GM19395 (cell line): ENCODE results near the gene ZNF668.
"Not testable (repeated sequence)": the region's sequence is repeated elsewhere in the genome, so short reads cannot be mapped to it uniquely, and the experiment has no call there.

Experiments used
- ATAC-seq: cut with Tn5 transposase; IDR thresholded peaks from one replicate; pipeline ENCODE4 v1.9.1; 2021; ENCODE audit warnings: mild to moderate bottlenecking, moderate library complexity; ENCODE audit not compliant: unreplicated experiment

The ZNF668 gene

DNA sequence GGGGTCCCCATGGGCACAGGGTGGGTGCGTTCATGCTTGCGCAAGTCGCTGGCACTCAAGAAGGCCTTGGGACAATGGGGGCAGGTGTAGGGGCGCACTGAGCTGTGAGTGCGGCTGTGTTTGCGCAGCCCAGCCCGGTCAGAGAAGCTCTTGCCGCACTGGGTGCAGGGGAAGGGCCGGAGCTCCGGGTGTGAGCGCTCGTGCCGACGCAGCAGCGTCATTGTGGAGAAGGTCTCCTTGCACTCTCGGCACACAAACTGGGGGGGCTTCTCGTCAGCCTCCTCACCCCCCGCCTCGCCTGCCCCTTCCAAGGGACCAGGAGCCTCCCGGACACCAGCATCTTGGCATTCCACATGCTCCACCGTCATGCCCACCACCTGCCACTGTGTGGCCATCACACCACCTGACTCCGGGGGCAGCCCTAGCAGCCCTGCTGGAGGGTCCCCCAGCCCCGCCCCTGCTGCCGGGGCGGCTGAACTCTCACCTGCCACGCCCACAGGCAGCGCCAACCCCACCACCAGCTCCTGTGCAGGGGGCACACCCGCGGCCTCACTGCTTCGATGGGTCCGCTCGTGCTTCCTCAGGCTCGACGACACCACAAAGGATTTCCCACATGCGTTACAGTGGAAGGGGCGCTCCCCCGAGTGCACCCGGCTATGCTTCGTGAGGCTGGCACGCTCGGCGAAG lies 12.8 kb downstream of the ZNF668 start:
- no peak for ATAC-seq

DNA sequence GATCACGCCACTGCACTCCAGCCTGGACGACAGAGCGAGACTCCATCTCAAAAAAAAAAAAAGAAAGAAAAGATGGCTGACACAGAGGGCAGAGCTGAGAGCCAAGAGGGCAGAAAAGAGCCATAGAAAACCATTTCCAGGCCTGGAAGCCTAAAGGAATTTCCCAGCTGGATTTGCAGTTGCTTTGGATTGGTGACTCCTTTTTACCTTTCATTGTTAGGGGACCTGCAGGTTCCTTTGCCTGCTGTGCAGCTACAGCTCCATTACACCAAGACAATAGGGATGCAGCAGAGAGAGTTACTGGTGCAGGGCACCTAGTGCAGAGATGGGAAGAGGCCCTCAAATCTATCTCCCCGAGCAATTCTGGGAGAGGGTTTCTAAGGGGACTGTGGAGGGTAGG lies 18.4 kb downstream of the ZNF668 start:
- no peak for ATAC-seq

DNA sequence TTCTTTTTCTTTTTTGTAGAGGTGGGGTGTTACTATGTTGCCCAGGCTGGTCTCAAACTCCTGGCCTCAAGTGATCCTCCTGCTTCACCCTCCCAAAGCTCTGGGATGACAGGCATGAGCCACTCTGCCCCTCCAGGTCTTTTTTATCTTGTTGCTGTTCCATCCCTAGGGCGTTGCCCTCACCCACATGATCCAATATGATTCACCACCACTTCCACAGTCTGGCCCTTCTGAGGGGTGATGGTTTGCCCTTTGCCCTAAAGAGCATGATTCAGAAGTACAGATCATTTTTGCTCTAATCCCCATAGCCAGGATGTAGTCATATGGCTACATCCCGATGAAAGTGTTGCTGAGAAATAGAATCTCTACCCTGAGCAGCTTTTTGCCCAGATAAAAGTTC lies 21.9 kb downstream of the ZNF668 start:
- no peak for ATAC-seq

DNA sequence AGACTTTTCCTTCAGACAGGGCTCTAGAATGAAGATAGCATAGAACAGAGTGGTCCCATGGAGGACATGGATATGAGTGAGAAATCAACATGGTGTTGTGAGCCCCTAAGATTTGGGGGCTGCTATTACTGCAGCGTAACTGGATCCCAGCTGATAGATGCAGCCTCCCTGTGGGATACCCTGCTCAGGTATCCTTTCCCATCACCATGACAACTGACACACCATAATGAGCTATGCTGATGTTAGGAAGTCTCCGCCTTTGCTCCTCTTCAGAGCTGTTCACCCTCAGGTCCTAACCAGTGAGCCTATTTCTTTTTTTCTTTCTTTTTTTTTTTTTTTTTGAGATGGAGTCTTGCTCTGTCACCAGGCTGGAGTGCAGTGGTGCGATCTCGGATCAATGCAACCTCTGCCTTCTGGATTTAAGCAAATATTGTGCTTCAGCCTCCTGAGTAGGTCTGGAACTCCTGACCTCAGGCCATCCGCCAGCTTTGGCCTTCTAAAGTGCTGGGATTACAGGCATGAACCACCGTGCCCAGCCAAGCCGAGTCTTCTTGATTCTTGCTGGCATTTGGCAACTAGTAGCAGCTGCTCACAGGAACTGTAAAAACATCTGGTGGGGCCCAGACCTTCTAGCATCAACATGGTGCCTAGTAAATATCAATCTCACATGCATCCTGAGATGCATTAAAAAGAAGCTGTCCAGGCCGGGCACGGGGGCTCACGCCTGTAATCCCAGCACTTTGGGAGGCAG lies 23.6 kb downstream of the ZNF668 start:
- no peak for ATAC-seq

DNA sequence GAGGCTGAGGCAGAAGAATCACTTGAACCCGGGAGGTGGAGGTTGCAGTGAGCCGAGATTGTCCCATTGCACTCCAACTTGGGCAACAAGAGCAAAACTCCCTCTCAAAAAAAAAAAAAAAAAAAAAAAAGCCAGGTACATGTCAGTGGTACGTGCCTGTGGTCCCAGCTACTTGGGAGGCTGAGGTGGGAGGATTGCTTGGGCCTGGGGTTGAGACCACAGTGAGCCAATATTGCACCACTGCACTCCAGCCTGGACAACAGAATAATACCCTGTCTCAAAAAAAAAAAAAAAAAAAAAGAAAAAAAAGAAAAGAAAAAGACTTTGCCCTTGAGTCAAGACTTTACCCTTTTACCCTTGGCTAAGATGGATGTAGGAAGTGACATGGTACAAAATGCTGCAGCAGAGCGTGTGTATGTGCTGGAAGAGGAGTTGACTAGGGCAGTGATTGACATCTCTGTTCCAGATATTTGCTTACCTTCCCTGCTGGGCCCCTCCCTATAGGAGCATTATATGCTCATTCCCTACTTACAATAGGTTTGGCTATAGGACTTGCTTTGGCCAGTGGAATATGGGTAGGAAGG lies 30.1 kb downstream of the ZNF668 start:
- no peak for ATAC-seq

DNA sequence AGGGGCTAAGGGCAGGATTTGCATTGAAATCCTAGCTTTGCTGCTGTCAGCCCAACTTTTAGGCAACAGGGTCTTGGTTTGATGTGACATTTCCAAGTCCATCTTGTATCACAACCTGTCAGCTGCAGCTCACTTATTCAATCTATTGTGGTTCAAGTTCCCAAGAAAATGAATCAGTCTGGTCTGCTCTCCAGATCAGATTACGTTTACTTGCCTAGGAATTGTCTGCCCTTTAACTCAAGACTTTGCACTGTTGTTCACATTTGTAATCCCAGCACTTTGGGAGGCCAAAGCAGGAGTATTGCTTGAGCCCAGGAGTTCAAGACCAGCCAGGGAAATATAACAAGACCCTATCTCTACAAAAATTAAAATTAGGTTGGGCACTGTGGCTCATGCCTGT lies 30.7 kb downstream of the ZNF668 start:
- ATAC-seq: no peak

DNA sequence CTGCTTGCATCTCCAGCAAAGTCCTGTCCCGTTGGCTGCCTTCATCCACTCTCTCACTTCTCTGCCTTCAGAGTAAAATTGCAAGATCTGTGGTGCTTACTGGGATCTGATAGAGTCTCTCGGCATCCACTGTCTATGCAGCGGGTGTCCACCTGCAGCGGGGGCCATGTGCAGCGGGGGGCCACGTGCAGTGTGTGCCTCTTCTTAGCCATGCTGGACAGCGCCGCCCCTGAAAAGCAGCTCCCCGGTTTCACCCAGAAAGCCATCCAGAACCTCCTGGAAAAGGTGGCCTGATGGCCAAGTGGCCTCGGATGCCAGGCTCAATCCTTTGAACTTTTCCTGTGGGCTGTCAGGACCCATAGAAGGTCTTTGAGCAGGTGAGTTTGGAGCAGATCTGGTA lies 31.2 kb downstream of the ZNF668 start:
- ATAC-seq: no peak

DNA sequence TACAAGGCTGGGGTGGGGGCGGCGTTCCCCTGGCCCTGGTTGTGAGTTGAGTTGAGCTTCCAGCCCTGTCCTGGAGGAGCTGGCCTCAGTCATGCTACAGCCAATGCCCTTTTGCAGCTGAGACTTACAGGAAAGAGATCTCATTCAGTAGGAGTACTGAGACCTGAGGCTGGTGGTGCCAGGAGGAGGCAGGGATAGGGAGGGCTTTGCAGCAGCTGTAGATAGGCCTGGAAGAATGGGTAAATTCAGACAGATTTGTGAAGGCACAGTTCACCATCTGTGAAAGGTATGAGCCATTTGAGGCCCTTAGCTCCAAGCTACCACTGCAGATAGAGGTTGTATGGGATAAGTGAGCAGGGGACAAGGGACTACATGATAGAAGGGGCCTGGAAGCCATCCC lies 35.0 kb downstream of the ZNF668 start:
- ATAC-seq: no peak

DNA sequence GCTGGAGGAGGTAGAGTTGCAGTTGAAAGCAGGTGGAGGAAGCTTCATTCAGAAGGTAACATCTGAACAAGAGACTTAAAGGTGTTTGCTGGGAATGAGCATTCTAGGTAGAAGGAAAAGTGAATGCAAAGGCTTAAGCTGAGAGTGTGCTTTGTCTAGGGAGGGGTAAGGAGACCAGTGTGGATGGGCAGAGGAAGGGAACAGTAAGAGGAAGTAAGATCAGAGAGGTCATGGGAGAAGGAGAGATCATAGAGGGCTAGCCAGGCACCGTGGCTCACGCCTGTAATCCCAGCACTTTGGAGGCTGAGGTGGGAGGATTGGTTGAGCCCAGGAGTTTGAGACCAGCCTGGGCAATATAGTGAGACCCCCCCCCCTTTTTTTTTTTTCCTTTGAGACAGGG lies 37.3 kb downstream of the ZNF668 start:
- no peak for ATAC-seq

DNA sequence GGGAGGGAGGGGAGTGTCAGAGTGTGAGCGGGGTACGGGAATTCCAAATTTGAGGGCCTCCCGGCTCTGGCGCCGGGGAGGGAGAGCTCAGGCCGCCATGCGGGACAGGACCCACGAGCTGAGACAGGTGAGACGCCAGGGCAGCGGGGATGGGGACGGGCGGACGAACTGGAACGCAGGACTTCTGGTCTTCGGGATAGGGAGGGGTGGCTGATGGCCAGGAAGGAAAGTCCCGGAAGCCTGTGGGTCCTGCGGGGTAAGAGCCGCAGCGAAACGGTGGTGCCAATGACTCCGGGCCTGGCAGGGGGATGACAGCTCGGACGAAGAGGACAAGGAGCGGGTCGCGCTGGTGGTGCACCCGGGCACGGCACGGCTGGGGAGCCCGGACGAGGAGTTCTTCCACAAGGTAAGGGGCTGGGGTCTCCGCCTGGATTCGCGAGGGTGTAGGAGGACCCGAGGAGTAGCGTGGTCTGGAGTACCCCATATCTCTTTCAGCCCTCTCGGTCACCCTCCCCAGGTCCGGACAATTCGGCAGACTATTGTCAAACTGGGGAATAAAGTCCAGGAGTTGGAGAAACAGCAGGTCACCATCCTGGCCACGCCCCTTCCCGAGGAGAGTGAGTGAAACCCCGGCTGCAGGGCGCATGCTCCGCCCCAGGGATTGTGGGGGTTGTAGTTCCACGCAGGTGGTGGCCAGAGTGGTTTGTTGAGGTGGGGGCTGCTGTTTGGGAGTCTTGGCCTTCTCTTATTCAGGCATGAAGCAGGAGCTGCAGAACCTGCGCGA lies 40.1 kb downstream of the ZNF668 start:
- peak; percentile 50 for ATAC-seq

DNA sequence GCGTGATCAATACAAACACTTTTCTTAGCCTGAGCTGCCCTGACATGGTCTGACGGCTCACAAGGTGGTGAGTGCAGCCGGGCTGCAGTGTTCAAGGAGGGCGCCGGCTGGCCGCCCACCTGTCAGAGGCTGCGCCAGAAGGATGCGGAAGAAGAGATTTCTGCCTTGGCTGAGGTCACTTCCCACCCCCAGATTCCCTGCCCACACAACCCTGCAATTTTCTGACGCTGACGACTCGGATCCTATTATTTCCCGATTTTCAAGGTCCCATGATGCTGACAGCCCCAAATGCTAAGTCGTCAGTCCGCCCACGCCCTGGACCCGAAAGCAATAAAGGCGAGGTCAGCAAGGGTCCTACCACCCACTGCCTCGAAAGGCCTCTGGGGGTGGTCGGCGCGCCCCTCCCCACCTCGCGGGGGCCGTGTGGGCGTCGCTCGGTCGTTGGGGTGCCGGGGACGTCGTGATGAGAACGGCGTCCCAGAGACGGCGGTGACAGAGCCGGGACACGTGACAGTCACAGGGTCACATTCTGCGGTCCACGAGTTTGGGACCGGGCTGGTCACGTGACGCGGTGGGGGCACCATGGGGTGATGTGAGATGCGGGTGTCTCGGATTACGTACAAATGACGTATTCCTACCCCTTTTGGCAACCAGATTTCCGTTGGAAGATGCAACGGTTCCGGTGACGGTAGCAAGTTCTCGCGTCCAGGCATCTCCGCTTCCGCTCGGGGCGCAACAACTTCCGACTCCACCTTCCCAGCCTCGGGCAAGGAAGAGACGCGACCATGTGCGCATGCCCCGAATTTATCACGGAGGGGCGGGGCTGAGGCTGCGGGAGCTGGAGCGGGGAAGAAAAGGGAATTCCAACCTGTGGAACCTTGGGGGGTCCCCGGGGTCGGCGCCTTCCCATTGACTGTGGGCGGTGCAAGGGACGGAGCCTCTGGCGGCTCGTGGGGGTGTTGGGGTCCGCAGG lies 41.0 kb downstream of the ZNF668 start, which contains the start of gene STX4:
STX4 (plus strand) TSS at position 823 of the 973 bp plus-strand sequence. CDS start 248 bp downstream, outside the sequence.
- peak; percentile 83 for ATAC-seq

DNA sequence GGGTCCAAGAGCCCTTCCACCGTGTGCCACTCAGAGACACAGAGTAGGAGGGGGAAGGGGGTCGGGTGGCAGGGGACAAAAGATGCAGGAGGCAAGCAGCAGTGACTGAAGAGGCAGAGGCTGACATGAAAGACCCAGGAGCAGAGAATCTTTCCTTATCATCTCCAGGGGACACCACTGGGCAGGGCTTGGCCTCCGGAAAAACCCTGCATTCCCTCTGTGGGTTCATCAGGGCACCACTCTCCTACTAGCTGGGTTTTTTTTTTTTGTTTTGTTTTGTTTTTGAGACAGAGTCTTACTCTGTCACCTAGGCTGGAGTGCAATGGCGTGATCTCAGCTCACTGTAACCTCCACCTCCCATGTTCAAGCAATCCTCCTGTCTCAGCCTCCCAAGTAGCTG lies 42.8 kb downstream of the ZNF668 start:
- ATAC-seq: no peak

DNA sequence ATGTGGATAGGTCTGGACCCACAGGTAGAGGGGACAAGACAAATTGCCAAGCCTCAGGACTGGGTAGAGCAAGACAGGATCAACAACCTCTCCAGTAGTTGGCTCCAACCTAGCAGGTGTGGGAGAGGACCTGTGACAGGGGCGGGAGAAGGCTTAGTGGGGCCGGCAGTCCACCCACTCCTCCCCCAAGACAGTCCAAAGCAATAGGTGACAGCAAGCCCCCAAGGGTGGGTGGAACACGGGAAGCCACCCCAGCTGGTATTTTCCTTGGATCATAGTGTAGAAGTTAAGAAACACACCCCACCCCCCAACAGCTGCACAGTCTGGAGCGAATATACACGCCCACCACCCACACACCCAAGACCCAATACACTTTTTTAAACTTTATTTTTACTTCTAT lies 44.8 kb downstream of the ZNF668 start:
- ATAC-seq: no peak

DNA sequence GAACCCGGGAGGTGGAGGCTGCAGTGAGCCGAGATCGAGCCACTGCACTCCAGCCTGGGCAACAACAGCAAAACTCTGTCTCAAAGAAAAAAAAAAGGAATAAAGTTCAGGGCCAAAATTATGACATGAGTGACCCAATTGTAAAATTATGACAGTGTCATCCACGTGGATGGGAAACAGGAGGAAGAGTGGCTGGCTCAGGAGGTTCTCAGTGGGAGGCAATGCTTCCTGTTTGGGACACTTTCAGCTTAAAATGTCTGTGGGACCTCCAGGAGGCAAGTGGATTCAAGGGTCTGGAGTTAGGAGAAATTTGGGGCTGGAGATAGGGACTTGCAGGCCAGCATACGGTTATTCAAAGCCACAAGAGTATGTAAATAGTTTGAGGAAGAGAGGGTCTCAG lies 48.7 kb downstream of the ZNF668 start:
- ATAC-seq: no peak

DNA sequence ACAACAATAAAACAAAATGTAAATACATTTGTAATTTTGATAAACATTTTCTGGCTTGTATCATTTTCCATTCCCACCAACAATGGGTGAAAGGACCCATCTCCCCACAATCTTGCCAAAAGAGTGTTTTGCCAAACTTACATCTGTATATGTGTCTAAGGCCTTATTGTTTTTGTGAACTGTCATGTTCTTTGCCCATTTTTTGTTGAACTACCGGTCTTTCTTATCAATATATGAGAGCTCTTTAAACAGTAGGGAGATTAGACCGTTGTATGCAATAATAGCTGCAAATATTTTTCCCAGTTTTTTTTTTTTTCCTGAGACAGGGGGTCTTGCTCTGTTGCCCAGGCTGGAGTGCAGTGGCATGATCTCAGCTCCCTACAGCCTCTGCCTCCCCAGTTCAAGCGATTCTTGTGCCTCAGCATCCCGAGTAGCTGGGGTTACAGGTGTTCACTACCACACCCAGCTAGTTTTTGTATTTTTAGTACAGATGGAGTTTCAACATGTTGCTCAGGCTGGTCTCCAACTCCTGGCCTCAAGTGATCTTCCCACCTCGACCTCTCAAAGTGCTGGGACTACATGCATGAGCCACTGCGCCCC lies 50.3 kb downstream of the ZNF668 start:
- ATAC-seq: no peak

DNA sequence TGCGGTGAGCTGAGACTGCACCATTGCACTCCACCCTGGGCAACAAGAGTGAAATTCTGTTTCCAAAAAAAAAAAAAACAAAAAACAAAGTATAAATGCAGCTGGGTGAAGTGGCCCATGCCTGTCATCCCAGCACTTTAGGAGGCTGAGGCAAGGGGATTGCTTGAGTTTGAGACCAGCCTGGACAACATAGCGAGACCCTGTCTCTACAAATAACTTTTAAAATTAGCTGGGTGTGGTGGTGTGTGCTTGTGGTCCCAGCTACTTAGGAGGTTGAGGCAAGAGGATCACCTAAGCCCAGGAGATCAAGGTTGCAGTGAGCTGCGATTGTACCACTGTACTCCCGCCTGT lies 50.8 kb downstream of the ZNF668 start:
- ATAC-seq: no peak

DNA sequence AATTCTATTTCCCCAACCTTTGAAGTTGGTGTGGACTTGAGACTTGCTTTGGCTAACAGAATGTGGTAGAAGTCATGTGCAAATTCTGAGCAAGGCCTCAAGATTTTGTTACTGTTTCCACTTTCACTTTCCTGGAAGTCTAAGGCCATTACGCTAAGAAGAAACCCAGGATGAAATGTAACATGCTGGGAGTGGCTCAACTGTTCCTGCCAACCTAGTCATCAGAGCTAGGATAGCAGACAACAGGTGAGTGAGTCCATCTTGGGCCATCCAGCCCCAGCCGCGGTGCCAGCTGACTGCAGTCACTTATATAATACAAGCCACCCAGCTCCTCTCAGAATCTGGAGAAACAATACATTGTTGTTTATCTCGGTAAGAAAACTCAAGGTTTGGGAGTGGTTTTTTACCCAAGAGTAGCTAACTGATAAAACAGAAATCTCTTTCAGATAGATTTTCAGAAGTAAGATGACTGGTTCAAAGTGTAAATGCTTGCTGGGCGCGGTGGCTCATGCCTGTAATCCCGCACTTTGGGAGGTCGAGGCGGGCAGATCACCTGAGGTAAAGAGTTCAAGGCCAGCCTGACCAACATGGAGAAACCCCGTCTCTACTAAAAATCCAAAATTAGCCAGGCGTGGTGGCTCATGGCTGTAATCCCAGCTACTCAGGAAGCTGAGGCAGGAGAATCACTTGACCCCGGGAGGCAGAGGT lies 51.3 kb downstream of the ZNF668 start:
- ATAC-seq: no peak

DNA sequence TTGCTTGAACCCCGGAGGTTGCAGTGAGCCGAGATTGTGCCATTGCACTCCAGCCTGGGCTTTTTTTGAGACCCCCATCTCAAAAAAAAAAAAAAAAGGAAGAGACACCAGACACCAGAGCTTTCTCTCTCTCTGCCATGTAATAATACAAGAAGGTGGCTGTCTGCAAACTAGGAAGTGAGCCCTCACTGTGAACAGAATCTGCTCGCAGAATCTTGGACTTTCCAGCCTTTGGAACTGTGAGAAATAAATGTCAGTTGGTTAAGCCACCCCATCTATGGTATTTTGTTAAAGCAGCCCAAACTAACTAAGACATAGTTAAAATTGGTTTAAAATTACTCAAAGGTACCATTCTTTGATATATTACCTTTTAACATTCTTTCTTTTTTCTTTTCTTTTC lies 53.5 kb downstream of the ZNF668 start:
- no peak for ATAC-seq

DNA sequence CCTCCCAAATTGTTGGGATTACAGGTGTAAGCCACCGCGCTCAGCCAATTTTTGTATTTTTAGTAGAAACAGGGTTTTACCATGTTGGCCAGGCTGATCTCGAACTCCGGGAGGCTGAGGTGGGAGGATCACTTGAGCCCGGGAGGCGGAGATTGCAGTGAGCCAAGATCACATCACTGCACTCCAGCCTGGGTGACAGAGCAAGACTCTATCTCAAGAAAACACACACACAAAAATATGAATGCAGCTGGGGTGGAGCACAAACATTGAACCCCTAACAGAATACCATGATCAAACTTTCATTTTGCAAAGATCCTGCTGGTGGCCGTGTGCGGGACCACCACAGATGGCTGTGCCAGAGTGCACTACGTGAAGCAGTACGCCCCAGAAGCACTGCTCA lies 56.3 kb downstream of the ZNF668 start:
- ATAC-seq: not testable (repeated sequence)
